A549 treated with ZK216348 at 1 μM for 4 hours (cell line): ENCODE measurements around the gene HEXIM1. TPM values are rescaled to one million over a fixed set of nuclear protein-coding genes. Genes with fewer than 3 reads are reported as not detected.

Source experiments
- total RNA-seq: library from RNA; stranded (reverse); fragments of 200-300 nt; extraction: Qiagen RNA extraction; gene quantifications from 5 replicates; pipeline ENCODE4 v1.2.3, GENCODE V29; 2022; ENCODE audit warnings: low read depth

The HEXIM1 gene, protein sequence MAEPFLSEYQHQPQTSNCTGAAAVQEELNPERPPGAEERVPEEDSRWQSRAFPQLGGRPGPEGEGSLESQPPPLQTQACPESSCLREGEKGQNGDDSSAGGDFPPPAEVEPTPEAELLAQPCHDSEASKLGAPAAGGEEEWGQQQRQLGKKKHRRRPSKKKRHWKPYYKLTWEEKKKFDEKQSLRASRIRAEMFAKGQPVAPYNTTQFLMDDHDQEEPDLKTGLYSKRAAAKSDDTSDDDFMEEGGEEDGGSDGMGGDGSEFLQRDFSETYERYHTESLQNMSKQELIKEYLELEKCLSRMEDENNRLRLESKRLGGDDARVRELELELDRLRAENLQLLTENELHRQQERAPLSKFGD
- 43.1 to 57.4 TPM (median 48.3 TPM) in 5 replicates for total RNA-seq

DNA sequence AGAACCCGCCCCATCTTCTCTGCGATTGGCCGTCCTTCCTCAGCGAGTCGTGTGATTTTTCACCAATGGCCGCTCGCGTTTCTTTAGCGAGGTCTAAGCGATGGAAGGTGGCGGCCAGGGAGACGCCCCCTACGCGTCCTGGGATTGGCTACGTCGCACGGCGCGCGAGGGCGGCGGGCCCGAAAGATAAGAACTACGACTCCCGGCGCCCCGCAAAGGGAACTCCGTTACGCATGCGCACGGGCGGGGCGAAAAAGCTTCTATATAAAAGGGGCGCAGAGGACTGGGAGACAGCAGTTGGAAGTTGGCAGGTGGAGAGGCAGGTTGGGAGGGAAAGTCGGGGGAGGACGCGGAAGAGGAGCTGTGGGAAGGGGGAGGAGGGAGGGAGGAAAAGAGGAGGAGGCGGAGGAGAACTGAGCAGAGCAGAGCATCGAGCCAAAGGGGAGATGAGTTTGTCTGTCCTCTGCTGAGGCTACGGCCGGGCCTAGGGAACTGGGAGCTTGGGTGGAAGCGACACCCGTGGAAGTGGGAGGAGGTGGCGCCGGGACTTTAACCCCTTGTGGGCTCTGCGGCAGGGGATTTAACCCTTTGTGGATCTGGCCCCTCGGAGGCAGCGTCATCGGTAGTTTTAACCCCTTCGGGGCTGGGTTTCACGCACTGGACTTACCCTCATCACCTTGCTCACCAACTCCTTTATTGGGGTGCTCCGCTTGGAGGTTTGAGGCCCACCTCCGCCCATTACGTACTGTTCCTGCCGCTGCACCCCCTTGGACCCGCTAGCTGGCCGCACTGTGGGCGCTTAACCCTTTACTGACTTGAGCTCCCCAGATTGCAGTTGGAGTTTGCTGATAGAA is at the start of gene HEXIM1:
Gene HEXIM1, plus strand, starts transcription at position 293 of the 854 bp plus-strand sequence. CDS start 716 bp downstream, outside the sequence.

DNA sequence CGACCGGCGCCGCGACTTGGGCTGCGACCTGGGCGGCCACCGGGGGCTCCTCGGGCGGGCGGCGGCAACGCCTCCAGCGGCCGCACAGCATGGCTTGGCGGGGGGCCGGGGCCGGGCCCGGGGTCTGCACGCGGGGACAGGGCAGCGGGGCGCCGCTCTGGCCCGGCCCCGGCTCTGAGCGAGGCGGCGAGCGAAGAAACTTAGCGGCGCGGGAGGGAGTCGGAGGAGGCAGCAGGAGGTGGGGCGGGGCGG is 16.0 kb upstream of the HEXIM1 start, which contains the start of gene PLCD3:
Gene PLCD3, minus strand, starts transcription at position 196 of the 252 bp plus-strand sequence. Its CDS starts 105 bp downstream, at position 91.

DNA sequence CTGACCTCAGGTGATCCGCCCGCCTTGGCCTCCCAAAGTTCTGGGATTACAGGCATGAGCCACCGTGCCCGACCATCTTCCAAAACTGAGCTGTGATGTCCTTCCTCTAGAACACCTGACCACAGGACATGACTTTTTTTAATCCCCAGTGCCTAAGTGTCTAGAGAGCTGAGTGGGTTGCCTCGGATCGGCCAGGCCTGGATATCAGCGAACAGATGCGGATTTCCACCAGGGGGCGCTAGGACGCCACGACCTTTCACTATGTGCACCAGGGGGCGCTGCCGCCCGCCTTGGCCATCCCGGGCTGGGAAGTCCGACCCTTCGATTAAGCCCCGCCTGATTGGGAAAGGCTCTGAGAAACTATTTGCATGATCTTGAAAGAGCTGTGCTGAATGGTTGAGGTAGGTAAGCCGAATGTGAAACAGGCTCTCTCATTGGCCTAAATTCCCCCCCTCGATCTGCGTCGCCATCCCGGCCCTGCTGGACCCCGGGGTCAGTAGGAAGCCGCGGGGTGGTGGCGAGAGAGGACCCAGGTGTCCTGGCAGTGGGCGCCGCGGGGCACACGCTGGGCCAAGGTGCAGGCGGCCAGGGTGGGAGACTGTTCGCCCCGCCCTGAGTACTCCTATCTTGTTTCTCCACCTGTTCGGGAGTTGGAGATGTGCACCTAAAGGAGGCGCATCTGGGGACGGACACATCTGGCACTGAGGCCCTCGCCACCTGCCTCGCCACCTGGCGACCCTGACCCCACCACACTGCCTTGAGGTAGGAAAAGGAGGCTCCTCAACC is 12.9 kb upstream of the HEXIM1 start, which contains the start of gene ACBD4:
Gene ACBD4, plus strand, starts transcription at position 496 of the 786 bp plus-strand sequence. CDS start 458 bp downstream, outside the sequence.

DNA sequence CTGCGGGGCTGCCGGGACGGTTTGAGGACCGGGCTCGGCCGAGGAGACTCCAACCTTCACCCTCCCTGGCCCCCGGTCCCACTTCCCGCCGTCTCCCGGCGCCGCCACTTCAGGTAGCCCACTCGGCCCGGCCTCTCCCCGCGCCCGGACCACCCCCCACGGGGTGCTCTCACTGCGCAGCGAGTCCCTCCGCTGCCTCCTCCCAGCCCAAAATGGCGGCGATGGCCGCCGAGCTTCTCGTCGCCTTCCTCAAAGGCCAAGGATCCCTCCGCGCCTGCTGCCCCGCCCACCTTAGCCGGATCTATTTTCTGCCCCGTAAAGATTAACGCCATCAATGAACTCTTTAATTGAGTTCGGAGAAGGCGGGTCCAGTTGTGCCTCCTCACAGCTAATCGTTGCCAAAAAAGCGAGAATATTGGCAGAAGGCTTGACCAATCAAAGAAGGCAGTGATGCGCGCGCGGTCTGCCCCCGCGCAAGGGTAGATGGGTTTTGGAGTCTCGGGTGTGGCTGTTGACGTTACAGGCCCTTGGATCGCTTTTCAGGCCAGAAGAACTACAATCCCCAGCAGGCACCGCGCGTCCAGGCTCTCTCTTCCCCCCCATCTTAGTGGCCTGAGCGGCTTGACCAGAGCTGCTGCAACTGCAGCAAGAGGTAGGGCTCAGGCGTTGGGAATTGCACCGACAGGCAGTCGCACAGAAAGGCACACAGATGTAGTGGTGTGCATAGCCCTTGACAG is 13.2 kb downstream of the HEXIM1 start, which contains the start of gene HEXIM2:
Gene HEXIM2, plus strand, starts transcription at position 588 of the 737 bp plus-strand sequence. CDS start 919 bp downstream, outside the sequence.

Other genes with a start within 250 kb of the HEXIM1 start
- gene EFTUD2, start 249.0 kb upstream of the HEXIM1 start, total RNA-seq, result 132 to 171 TPM (median 154 TPM) in 5 replicates
- gene GFAP, start 233.0 kb upstream of the HEXIM1 start, total RNA-seq, result 0.56 to 1.4 TPM (median 0.72 TPM) in 5 replicates
- gene KIF18B, start 200.7 kb upstream of the HEXIM1 start, total RNA-seq, result 22.4 to 41.1 TPM (median 39.9 TPM) in 5 replicates
- 13.1 to 36.0 TPM (median 31.1 TPM) in 5 replicates for gene C1QL1, start 180.2 kb upstream of the HEXIM1 start, total RNA-seq
- gene DCAKD, start 96.8 kb upstream of the HEXIM1 start, total RNA-seq, result 16.0 to 19.7 TPM (median 18.7 TPM) in 5 replicates
- 151 to 428 TPM (median 168 TPM) in 5 replicates for gene NMT1, start 87.2 kb upstream of the HEXIM1 start, total RNA-seq
- 111 to 204 TPM (median 188 TPM) in 5 replicates for gene PLCD3, start 16.0 kb upstream of the HEXIM1 start, total RNA-seq
- 6.2 to 9.8 TPM (median 7.9 TPM) in 5 replicates for gene ACBD4, start 12.8 kb upstream of the HEXIM1 start, total RNA-seq
- 12.2 to 18.8 TPM (median 16.3 TPM) in 5 replicates for gene HEXIM2, start 13.4 kb downstream of the HEXIM1 start, total RNA-seq
- 20.1 to 41.6 TPM (median 37.7 TPM) in 5 replicates for gene FMNL1, start 73.4 kb downstream of the HEXIM1 start, total RNA-seq
- 0.11 to 0.41 TPM (median 0.19 TPM) in 5 replicates for gene SPATA32, start 113.6 kb downstream of the HEXIM1 start, total RNA-seq
- 32.2 to 70.8 TPM (median 53.5 TPM) in 5 replicates for gene MAP3K14, start 168.5 kb downstream of the HEXIM1 start, total RNA-seq